H9 (cell line): ENCODE results near the gene ATG14. TPM values are rescaled to one million over a fixed set of nuclear protein-coding genes. Genes with fewer than 3 reads are reported as not detected.

Experiments used
- DNase-seq: peaks from one replicate; pipeline ENCODE4 v3.0.0-alpha.2; 2017
- H2AFZ ChIP-seq: one replicate; pipeline ENCODE4 v1.6.1; 2013; ENCODE audit warnings: mild to moderate bottlenecking, low read length, control low read depth, moderate library complexity
- H2AK5ac ChIP-seq: 2 replicates; pipeline ENCODE4 v1.6.1; 2013; ENCODE audit warnings: low read length, control low read depth, mixed read lengths; ENCODE audit not compliant: insufficient read length
- H2BK120ac ChIP-seq: one replicate; pipeline ENCODE4 v1.6.1; 2013; ENCODE audit warnings: low read depth, mild to moderate bottlenecking, low read length, control low read depth, inconsistent platforms; ENCODE audit not compliant: poor library complexity, severe bottlenecking
- H2BK12ac ChIP-seq: 2 replicates; pipeline ENCODE4 v1.6.1; 2013; ENCODE audit warnings: low read length, control low read depth, mixed read lengths, low read depth; ENCODE audit not compliant: insufficient read length
- H2BK15ac ChIP-seq: 2 replicates; pipeline ENCODE4 v1.6.1; 2013; ENCODE audit warnings: low read depth, low read length, control low read depth
- H2BK20ac ChIP-seq: one replicate; pipeline ENCODE4 v1.6.1; 2013; ENCODE audit warnings: low read depth, mild to moderate bottlenecking, low read length, control low read depth, inconsistent platforms; ENCODE audit not compliant: poor library complexity, severe bottlenecking
- H2BK5ac ChIP-seq: 2 replicates; pipeline ENCODE4 v1.6.1; 2013; ENCODE audit warnings: low read length, control low read depth, mixed read lengths; ENCODE audit not compliant: insufficient read length
- H3K14ac ChIP-seq: 2 replicates; pipeline ENCODE4 v1.6.1; 2013; ENCODE audit warnings: low read length, control low read depth; ENCODE audit not compliant: insufficient read depth
- H3K18ac ChIP-seq: 2 replicates; pipeline ENCODE4 v1.6.1; 2013; ENCODE audit warnings: low read depth, mild to moderate bottlenecking, mixed read lengths, low read length, control low read depth; ENCODE audit not compliant: insufficient read length
- H3K23ac ChIP-seq: 2 replicates; pipeline ENCODE4 v1.6.1; 2013; ENCODE audit warnings: low read length, control low read depth, mixed read lengths, low read depth; ENCODE audit not compliant: insufficient read length
- H3K23me2 ChIP-seq: 2 replicates; pipeline ENCODE4 v1.6.1; 2013; ENCODE audit warnings: low read depth, mild to moderate bottlenecking, mixed read lengths, low read length, control low read depth; ENCODE audit not compliant: insufficient read length, poor library complexity, severe bottlenecking
- H3K27ac ChIP-seq: 2 replicates; pipeline ENCODE4 v1.5.1; 2013; ENCODE audit warnings: low read length, control low read depth, mixed read lengths, low read depth; ENCODE audit not compliant: insufficient read length
- H3K27me3 ChIP-seq: 2 replicates; pipeline ENCODE4 v1.6.1; 2013; ENCODE audit warnings: low read length, control low read depth, inconsistent platforms; ENCODE audit not compliant: insufficient read depth
- H3K4ac ChIP-seq: 2 replicates; pipeline ENCODE4 v1.6.1; 2013; ENCODE audit warnings: low read depth, mild to moderate bottlenecking, control low read depth, inconsistent platforms, low read length, moderate library complexity
- H3K4me1 ChIP-seq: 2 replicates; pipeline ENCODE4 v1.6.1; 2013; ENCODE audit warnings: low read length, control low read depth, inconsistent platforms; ENCODE audit not compliant: insufficient read depth
- H3K4me2 ChIP-seq: 2 replicates; pipeline ENCODE4 v1.6.1; 2013; ENCODE audit warnings: low read length, control low read depth, mixed read lengths; ENCODE audit not compliant: insufficient read length, insufficient read depth
- H3K56ac ChIP-seq: 2 replicates; pipeline ENCODE4 v1.6.1; 2013; ENCODE audit warnings: low read depth, mild to moderate bottlenecking, mixed read lengths, low read length, control low read depth; ENCODE audit not compliant: insufficient read length
- H3K79me1 ChIP-seq: 2 replicates; pipeline ENCODE4 v1.6.1; 2013; ENCODE audit warnings: low read depth, mild to moderate bottlenecking, moderate library complexity, low read length, control low read depth, inconsistent platforms; ENCODE audit not compliant: insufficient read depth, poor library complexity, severe bottlenecking
- H3K79me2 ChIP-seq: 2 replicates; pipeline ENCODE4 v1.6.1; 2013; ENCODE audit warnings: low read length, control low read depth, inconsistent platforms; ENCODE audit not compliant: insufficient read depth
- H3K9ac ChIP-seq: 2 replicates; pipeline ENCODE4 v1.6.1; 2013; ENCODE audit warnings: low read length, control low read depth, mixed read lengths; ENCODE audit not compliant: insufficient read length; ENCODE audit errors: extremely low read depth
- H3K9me3 ChIP-seq: one replicate; pipeline ENCODE4 v1.6.1; 2013; ENCODE audit warnings: low read depth, low read length, inconsistent platforms; ENCODE audit not compliant: control insufficient read depth
- H3T11ph ChIP-seq: one replicate; pipeline ENCODE4 v1.6.1; 2013; ENCODE audit warnings: mild to moderate bottlenecking, low read length, control low read depth, inconsistent platforms
- H4K20me1 ChIP-seq: one replicate; pipeline ENCODE4 v1.6.1; 2013; ENCODE audit not compliant: control insufficient read depth, insufficient read length, insufficient read depth
- H4K5ac ChIP-seq: 2 replicates; pipeline ENCODE4 v1.6.1; 2013; ENCODE audit warnings: low read depth, mild to moderate bottlenecking, mixed read lengths, low read length, control low read depth; ENCODE audit not compliant: insufficient read length
- H4K8ac ChIP-seq: replicated peaks from 2 replicates; pipeline ENCODE4 v1.6.1; 2013; ENCODE audit warnings: low read length, control low read depth, mixed read lengths, low read depth; ENCODE audit not compliant: insufficient read length
- H4K91ac ChIP-seq: 2 replicates; pipeline ENCODE4 v1.6.1; 2013; ENCODE audit warnings: low read depth, mild to moderate bottlenecking, moderate library complexity, mixed read lengths, low read length, control low read depth; ENCODE audit not compliant: insufficient read length
- H3K27ac Mint-ChIP-seq, 3 experiments: 2 replicates in 2 of 3; 3 replicates in 1 of 3; pipeline ENCODE4 v1.8.0; 2020 to 2021; ENCODE audit warnings: mixed read lengths in 3 of 3, mild to moderate bottlenecking in 1 of 3, moderate library complexity in 1 of 3
- H3K27me3 Mint-ChIP-seq: 2 replicates; pipeline ENCODE4 v1.8.0; 2021; ENCODE audit warnings: low read depth, mild to moderate bottlenecking, moderate library complexity, mixed read lengths
- H3K36me3 Mint-ChIP-seq, 3 experiments: 2 replicates in 2 of 3; 3 replicates in 1 of 3; pipeline ENCODE4 v1.8.0; 2020 to 2021; ENCODE audit warnings: low read depth in 3 of 3, mixed read lengths in 3 of 3; ENCODE audit not compliant: insufficient read depth in 1 of 3
- H3K4me1 Mint-ChIP-seq, 2 experiments: 2 replicates each; pipeline ENCODE4 v1.8.0; 2020; ENCODE audit warnings: mixed read lengths in 2 of 2
- H3K4me3 Mint-ChIP-seq, 2 experiments: 2 replicates in 1 of 2; 3 replicates in 1 of 2; pipeline ENCODE4 v1.8.0; 2020 to 2021; ENCODE audit warnings: mild to moderate bottlenecking in 2 of 2, mixed read lengths in 2 of 2, moderate library complexity in 1 of 2
- H3K9me3 Mint-ChIP-seq, 2 experiments: 2 replicates in 1 of 2; 3 replicates in 1 of 2; pipeline ENCODE4 v1.8.0; 2020; ENCODE audit warnings: mild to moderate bottlenecking in 2 of 2, mixed read lengths in 2 of 2, moderate library complexity in 1 of 2
- CTCF ChIP-seq: fragments of 200-600 bp; sonication (generic); conservative IDR thresholded peaks from 3 replicates; pipeline ENCODE4 v1.8.0; 2021; ENCODE audit warnings: antibody characterized with exemption, mild to moderate bottlenecking
- WGBS: extraction: QIAGEN DNeasy Blood & Tissue Kit; methylation state at CpG from one replicate; pipeline ENCODE4 v1.1.7; 2013; ENCODE audit warnings: missing lambda C conversion rate, low lambda C conversion rate, mixed read lengths; ENCODE audit not compliant: insufficient read length; ENCODE audit errors: extremely low coverage; 5-methylcytosine and 5-hydroxymethylcytosine counted together
- total RNA-seq: library from RNA; stranded (reverse); gene quantifications from 2 replicates; pipeline ENCODE4 v1.2.1, GENCODE V29; 2021

The ATG14 gene
- total RNA-seq, 1 experiment from 2014 or later: 13.6 TPM

GRCh38 chr14:55318694-55319093 is 92.9 kb downstream of the ATG14 start:
- no peaks in the 10 kb centered on the region for H3K27me3 ChIP-seq
- no peak overlapping the region for H4K8ac ChIP-seq
- H3K27ac ChIP-seq: no peak overlapping the region
- no peak overlapping the region for H3K4me2 ChIP-seq
- no peak overlapping the region for H3K23ac ChIP-seq
- H3K14ac ChIP-seq: no peak overlapping the region
- H3K4ac ChIP-seq: no peak overlapping the region
- no peaks in the 10 kb centered on the region for H3K9me3 ChIP-seq
- H3K79me1 ChIP-seq: peaks cover 1% of the 10 kb centered on the region
- no peak overlapping the region for H2AK5ac ChIP-seq
- no peaks in the 10 kb centered on the region for H3K4me1 ChIP-seq
- no peak overlapping the region for H4K5ac ChIP-seq
- no peak overlapping the region for H3T11ph ChIP-seq
- H3K9me3 Mint-ChIP-seq: peaks cover 1 to 4% of the 10 kb centered on the region in 2 experiments; a peak in 2 of 5 replicates
- no peaks in the 10 kb centered on the region for H4K20me1 ChIP-seq
- H3K27ac Mint-ChIP-seq: no peak overlapping the region
- H3K27me3 Mint-ChIP-seq: no peaks in the 10 kb centered on the region
- H2BK120ac ChIP-seq: no peak overlapping the region
- DNase-seq: no peak
- no peak overlapping the region for H3K56ac ChIP-seq
- no peak overlapping the region for H2BK20ac ChIP-seq
- no peak overlapping the region for H2BK12ac ChIP-seq
- H3K9ac ChIP-seq: no peak overlapping the region
- H2BK5ac ChIP-seq: no peak overlapping the region
- no peaks in the 10 kb centered on the region for H3K4me1 Mint-ChIP-seq
- H3K36me3 Mint-ChIP-seq: peaks cover 2 to 12% (median 4%) of the 10 kb centered on the region in 3 experiments; a peak in 5 of 7 replicates
- no peak for TF ChIP-seq CTCF
- no CpG with 5 or more reads among the region's 1 CpG for WGBS
- no peak overlapping the region for H2BK15ac ChIP-seq
- H4K91ac ChIP-seq: no peak overlapping the region
- H3K79me2 ChIP-seq: no peaks in the 10 kb centered on the region; the same call in 1 of the 2 replicates
- H3K18ac ChIP-seq: no peak overlapping the region
- H2AFZ ChIP-seq: no peak overlapping the region
- no peaks in the 10 kb centered on the region for H3K23me2 ChIP-seq
- no peak overlapping the region for H3K4me3 Mint-ChIP-seq
